ENCODE results near the gene ANAPC16.
"Not testable (repeated sequence)": the region's sequence is repeated elsewhere in the genome, so short reads cannot be mapped to it uniquely, and the experiment has no call there.

ANAPC16 gene

DNA sequence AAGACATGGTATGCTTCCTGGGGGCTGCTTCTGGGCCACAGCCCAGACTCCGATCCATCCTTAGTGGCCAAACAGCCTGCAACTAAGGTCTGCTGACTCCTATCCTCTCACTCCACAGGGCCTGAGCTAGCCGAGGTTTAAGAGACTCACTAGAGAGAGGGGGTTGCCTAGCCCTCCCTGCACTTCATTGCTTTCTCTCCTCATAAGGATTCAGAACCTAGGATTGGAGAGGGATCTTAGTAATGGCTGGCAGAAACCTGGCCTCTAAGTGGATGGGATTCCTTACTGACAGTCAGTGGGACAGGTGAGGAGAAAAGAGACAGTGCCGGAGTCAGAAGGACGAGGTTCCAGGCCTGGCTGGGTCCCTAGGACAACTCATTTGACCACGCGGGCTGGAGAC lies 49.7 kb downstream of the ANAPC16 start:
- H3K36me3 ChIP-seq (ENCODE audit: control insufficient read depth, insufficient read depth, low read length) = no peaks in the 10 kb centered on the region
- peaks cover 13% of the 10 kb centered on the region for H3K4me1 ChIP-seq (ENCODE audit: control insufficient read depth, insufficient read depth, low read length, poor library complexity, severe bottlenecking)
- no peak overlapping the region for H3K4me3 ChIP-seq (ENCODE audit: extremely low read depth, insufficient read depth, low read length, poor library complexity, severe bottlenecking)
- no peaks in the 10 kb centered on the region for H3K9me3 ChIP-seq (ENCODE audit: control insufficient read depth, low read length)
- H3K27ac ChIP-seq (ENCODE audit: low read depth, low read length, severe bottlenecking) = no peak overlapping the region
- WGBS, 2 experiments (ENCODE audit: insufficient coverage in 2 of 2) = 83 to 93% methylated on average over 4 to 5 of the region's 6 CpGs

GRCh38 chr10:72265990-72266865 lies 50.4 kb downstream of the ANAPC16 start:
- Histone ChIP-seq H3K36me3 (ENCODE audit: control insufficient read depth, insufficient read depth, low read length) (no peaks in the 10 kb centered on the region), H3K9me3 (ENCODE audit: control insufficient read depth, low read length) (no peaks in the 10 kb centered on the region), H3K4me3 (ENCODE audit: extremely low read depth, insufficient read depth, low read length, poor library complexity, severe bottlenecking) (no peak overlapping the region), H3K27ac (ENCODE audit: low read depth, low read length, severe bottlenecking) (no peak overlapping the region), H3K4me1 (ENCODE audit: control insufficient read depth, insufficient read depth, low read length, poor library complexity, severe bottlenecking) (peaks cover 17% of the 10 kb centered on the region)
- WGBS, 2 experiments (ENCODE audit: insufficient coverage in 2 of 2) = 91 to 100% methylated on average over 4 to 7 of the region's 11 CpGs

DNA sequence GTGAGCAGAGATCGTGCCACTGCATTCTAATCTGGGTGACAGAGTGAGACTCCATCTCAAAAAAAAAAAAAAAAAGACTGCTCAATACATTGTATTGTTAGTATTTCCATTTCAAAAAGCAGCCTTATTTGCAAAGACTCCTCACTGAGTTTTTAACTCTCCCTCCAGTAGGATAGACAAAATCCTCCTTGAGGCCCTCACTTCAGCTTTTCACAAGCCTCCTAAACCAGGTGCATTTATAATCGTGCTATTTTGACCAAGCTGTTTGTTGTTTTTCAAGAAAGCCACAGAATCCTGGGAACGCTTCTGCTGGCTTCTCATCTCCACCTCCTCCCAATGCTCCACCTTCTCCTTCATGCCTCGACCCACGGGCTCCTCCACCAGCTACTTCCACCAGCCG lies 51.6 kb downstream of the ANAPC16 start:
- no peaks in the 10 kb centered on the region for H3K36me3 ChIP-seq (ENCODE audit: control insufficient read depth, insufficient read depth, low read length)
- WGBS, 2 experiments (ENCODE audit: insufficient coverage in 2 of 2) = 44 to 70% methylated on average over 2 to 3 of the region's 6 CpGs
- no peak overlapping the region for H3K4me3 ChIP-seq (ENCODE audit: extremely low read depth, insufficient read depth, low read length, poor library complexity, severe bottlenecking)
- peaks cover 13% of the 10 kb centered on the region for H3K4me1 ChIP-seq (ENCODE audit: control insufficient read depth, insufficient read depth, low read length, poor library complexity, severe bottlenecking)
- H3K9me3 ChIP-seq (ENCODE audit: control insufficient read depth, low read length) = no peaks in the 10 kb centered on the region
- no peak overlapping the region for H3K27ac ChIP-seq (ENCODE audit: low read depth, low read length, severe bottlenecking)

- Histone ChIP-seq H3K9me3 (ENCODE audit: control insufficient read depth, low read length) (no peaks in the 10 kb centered on the region), H3K4me1 (ENCODE audit: control insufficient read depth, insufficient read depth, low read length, poor library complexity, severe bottlenecking) (peaks cover 15% of the 10 kb centered on the region), H3K4me3 (ENCODE audit: extremely low read depth, insufficient read depth, low read length, poor library complexity, severe bottlenecking) (no peak overlapping the region), H3K27ac (ENCODE audit: low read depth, low read length, severe bottlenecking) (no peak overlapping the region), H3K36me3 (ENCODE audit: control insufficient read depth, insufficient read depth, low read length) (no peaks in the 10 kb centered on the region)
- WGBS, 2 experiments (ENCODE audit: insufficient coverage in 2 of 2) = 75 to 79% methylated on average over 15 of the region's 15 CpGs
Measured at GRCh38 chr10:72267819-72268399, 52.1 kb downstream of the ANAPC16 start.

GRCh38 chr10:72268475-72269200 lies 52.8 kb downstream of the ANAPC16 start:
- not testable (repeated sequence) for H3K4me3 ChIP-seq (ENCODE audit: extremely low read depth, insufficient read depth, low read length, poor library complexity, severe bottlenecking); H3K36me3 ChIP-seq (ENCODE audit: control insufficient read depth, insufficient read depth, low read length); H3K9me3 ChIP-seq (ENCODE audit: control insufficient read depth, low read length); H3K27ac ChIP-seq (ENCODE audit: low read depth, low read length, severe bottlenecking)
- 75 to 100% methylated on average over 3 of the region's 5 CpGs for WGBS, 2 experiments (ENCODE audit: insufficient coverage in 2 of 2)
- peaks cover 15% of the 10 kb centered on the region for H3K4me1 ChIP-seq (ENCODE audit: control insufficient read depth, insufficient read depth, low read length, poor library complexity, severe bottlenecking)

DNA sequence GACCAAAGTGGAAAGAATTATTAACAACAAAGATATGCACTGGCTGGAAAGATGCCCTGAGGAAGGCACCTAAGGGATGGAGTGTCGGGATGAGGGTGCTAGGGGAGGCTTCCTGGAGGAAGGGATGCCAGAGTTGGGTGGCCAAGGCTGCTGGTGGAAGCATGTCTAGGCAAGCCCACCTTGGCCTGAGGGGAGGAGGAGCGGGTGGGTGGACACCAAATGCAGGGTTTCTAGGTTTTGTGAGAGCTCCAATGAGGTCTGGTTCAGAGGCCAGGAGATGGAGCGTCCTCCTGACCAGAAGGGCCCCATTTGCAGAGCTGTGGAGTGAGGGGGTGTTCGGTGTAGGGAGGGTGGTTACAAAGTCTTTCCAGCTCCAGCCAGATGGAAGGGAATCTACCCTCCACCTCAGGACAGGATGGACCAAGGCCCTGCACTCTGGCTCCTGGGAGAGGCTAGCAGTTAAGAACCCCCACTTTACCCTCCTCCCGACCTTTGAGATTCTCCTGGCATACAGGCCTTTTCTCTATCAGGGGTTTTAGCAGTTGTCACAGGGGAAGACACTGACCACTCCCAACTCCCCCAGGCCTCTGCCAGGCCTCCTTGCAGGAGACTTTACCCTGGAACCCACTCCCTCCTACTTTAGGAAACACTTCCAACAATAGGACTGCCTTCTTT lies 54.9 kb downstream of the ANAPC16 start:
- H3K4me3 ChIP-seq (ENCODE audit: extremely low read depth, insufficient read depth, low read length, poor library complexity, severe bottlenecking) = no peak overlapping the region
- H3K27ac ChIP-seq (ENCODE audit: low read depth, low read length, severe bottlenecking) = peak overlapping the region; percentile 49
- H3K9me3 ChIP-seq (ENCODE audit: control insufficient read depth, low read length) = no peaks in the 10 kb centered on the region
- H3K36me3 ChIP-seq (ENCODE audit: control insufficient read depth, insufficient read depth, low read length) = peaks cover 13% of the 10 kb centered on the region
- WGBS, 2 experiments (ENCODE audit: insufficient coverage in 2 of 2) = 94 to 95% methylated on average over 4 of the region's 5 CpGs
- H3K4me1 ChIP-seq (ENCODE audit: control insufficient read depth, insufficient read depth, low read length, poor library complexity, severe bottlenecking) = peaks cover 15% of the 10 kb centered on the region

DNA sequence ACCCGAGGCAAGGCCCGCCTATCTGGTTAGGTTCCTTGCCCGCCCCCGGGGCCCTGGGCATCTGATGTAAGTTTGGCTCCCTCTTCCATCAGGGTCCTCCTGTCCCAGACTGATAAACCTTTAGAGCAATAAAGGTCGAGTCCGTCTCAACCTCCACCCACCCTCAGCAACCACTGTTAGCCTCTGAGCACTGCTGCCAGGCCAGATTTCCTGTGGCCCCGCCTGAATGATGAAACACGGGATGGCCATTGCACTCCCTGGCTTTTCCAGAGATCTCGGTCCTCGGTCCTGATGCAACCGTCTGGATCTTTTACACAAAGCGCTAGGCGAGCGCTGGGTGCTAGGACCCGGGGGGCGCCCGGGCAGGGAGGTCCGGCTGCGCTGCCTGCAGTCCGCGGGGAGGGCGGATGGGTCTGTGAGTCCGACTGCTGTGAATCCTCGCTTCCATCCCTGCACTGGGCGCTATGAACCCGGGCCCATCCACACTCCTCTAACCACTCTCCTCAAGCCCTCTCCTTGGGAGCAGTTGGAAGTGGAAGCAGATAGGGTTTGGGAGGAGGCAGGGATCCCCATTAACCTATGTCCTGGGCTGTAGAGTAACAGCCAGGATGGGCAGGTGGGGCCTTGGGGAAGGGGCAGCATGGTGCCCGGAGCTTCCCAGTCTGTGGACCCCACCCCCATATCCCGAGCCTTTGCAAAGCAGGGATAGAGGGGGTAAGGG lies 57.0 kb downstream of the ANAPC16 start:
- H3K27ac ChIP-seq (ENCODE audit: low read depth, low read length, severe bottlenecking) = peak overlapping the region; percentile 99
- H3K36me3 ChIP-seq (ENCODE audit: control insufficient read depth, insufficient read depth, low read length) = peaks cover 18% of the 10 kb centered on the region
- H3K9me3 ChIP-seq (ENCODE audit: control insufficient read depth, low read length) = no peaks in the 10 kb centered on the region
- WGBS, 2 experiments (ENCODE audit: insufficient coverage in 2 of 2) = 3 to 6% methylated on average over 8 to 21 of the region's 28 CpGs
- peaks cover 15% of the 10 kb centered on the region for H3K4me1 ChIP-seq (ENCODE audit: control insufficient read depth, insufficient read depth, low read length, poor library complexity, severe bottlenecking)
- peak overlapping the region; percentile 84 for H3K4me3 ChIP-seq (ENCODE audit: extremely low read depth, insufficient read depth, low read length, poor library complexity, severe bottlenecking)

GRCh38 chr10:72273410-72274212 lies 57.8 kb downstream of the ANAPC16 start, which contains the start of gene DDIT4:
TSS of gene DDIT4 (plus strand) at chr10:72273924. CDS start at chr10:72274217, 293 bp downstream.
- no peaks in the 10 kb centered on the region for H3K9me3 ChIP-seq (ENCODE audit: control insufficient read depth, low read length)
- H3K4me3 ChIP-seq (ENCODE audit: extremely low read depth, insufficient read depth, low read length, poor library complexity, severe bottlenecking) = peak within 1 kb of the TSS; percentile 84
- H3K4me1 ChIP-seq (ENCODE audit: control insufficient read depth, insufficient read depth, low read length, poor library complexity, severe bottlenecking) = peaks cover 15% of the 10 kb centered on the region
- WGBS, 2 experiments (ENCODE audit: insufficient coverage in 2 of 2) = 0 to 1% methylated on average over 61 to 67 of the region's 67 CpGs
- H3K36me3 ChIP-seq (ENCODE audit: control insufficient read depth, insufficient read depth, low read length) = peaks cover 18% of the 10 kb centered on the region
- H3K27ac ChIP-seq (ENCODE audit: low read depth, low read length, severe bottlenecking) = peak within 1 kb of the TSS; percentile 99

- Histone ChIP-seq H3K9me3 (ENCODE audit: control insufficient read depth, low read length) (no peaks in the 10 kb centered on the region), H3K4me1 (ENCODE audit: control insufficient read depth, insufficient read depth, low read length, poor library complexity, severe bottlenecking) (peaks cover 15% of the 10 kb centered on the region), H3K36me3 (ENCODE audit: control insufficient read depth, insufficient read depth, low read length) (peaks cover 18% of the 10 kb centered on the region), H3K4me3 (ENCODE audit: extremely low read depth, insufficient read depth, low read length, poor library complexity, severe bottlenecking) (peak overlapping the region; percentile 84), H3K27ac (ENCODE audit: low read depth, low read length, severe bottlenecking) (peak overlapping the region; percentile 83)
- 3 to 5% methylated on average over 37 to 40 of the region's 40 CpGs for WGBS, 2 experiments (ENCODE audit: insufficient coverage in 2 of 2)
Measured at GRCh38 chr10:72274213-72274729, 58.5 kb downstream of the ANAPC16 start.

All from mesodermal cell (in vitro differentiated cells).